Measurements from ENCODE around the gene SCN10A. TPM values are rescaled to one million over a fixed set of nuclear protein-coding genes. Genes with fewer than 3 reads are reported as not detected.

Gene SCN10A
- total and polyA plus RNA-seq, 2 of the 13 experiments (the other 11 are each of a cell fraction or from before 2014, with no cell fraction given): not detected

GRCh38 chr3:38782148-38782547, 33.9 kb downstream of the SCN10A start:
- Histone ChIP-seq H3K27me3 (ENCODE audit: control insufficient read depth in 1 of 2, insufficient read depth in 2 of 2, low read length in 2 of 2) (no peaks in the 10 kb centered on the region; a peak in 1 of 5 replicates), H3K9ac (ENCODE audit: insufficient read depth, low read depth, low read length) (no peak overlapping the region), H2AFZ (ENCODE audit: low read length) (no peak overlapping the region), H3K36me3 (replicated peaks in 1 of 2; ENCODE audit: control insufficient read depth in 1 of 2, insufficient read depth in 2 of 2, low read length in 2 of 2) (no peaks in the 10 kb centered on the region), H4K20me1 (ENCODE audit: insufficient read depth, low read length) (no peaks in the 10 kb centered on the region), H3K9me3 (ENCODE audit: low read length) (no peaks in the 10 kb centered on the region), H3K4me2 (ENCODE audit: low read depth, low read length) (no peak overlapping the region), H3K4me1 (ENCODE audit: insufficient read depth, low read length) (no peaks in the 10 kb centered on the region), H3K27ac (ENCODE audit: extremely low read length, insufficient read depth, low read length) (no peak overlapping the region), H3K4me3 (replicated peaks in 1 of 3; ENCODE audit: insufficient read depth in 1 of 3, low read depth in 2 of 3, low read length in 3 of 3) (no peak overlapping the region), H3K79me2 (ENCODE audit: insufficient read depth, low read length) (no peaks in the 10 kb centered on the region)
- DNase-seq (ENCODE audit: low spot score): peak; percentile 30
- FAIRE-seq: peak; percentile 8
- in situ Hi-C loops (cut with HindIII; ENCODE audit: extremely low pct_ligation_motif_present, low pct_unique_long_range_greater_than_20kb): no loop called here
- POLR2A ChIA-PET: no interaction called here
- BruUV-seq (replicated peaks): no TSS peak
- no peak; the same call in 2 of the 3 replicates for ATAC-seq
- no peak for TF ChIP-seq ZNF224 (CRISPR knock-in tag; IDR thresholded peaks at IDR 0.05)
- TF ChIP-seq BCL3 (CRISPR knock-in tag; IDR thresholded peaks at IDR 0.05): no peak
- no peak for TF ChIP-seq ZNF674 (CRISPR knock-in tag; IDR thresholded peaks at IDR 0.05; ENCODE audit: low read depth)
- no peak for TF ChIP-seq BRF2 (CRISPR knock-in tag; IDR thresholded peaks at IDR 0.05)
- TF ChIP-seq GFI1 (CRISPR knock-in tag; IDR thresholded peaks at IDR 0.05; ENCODE audit: borderline replicate concordance): no peak
- no peak for TF ChIP-seq IKZF1 (IDR thresholded peaks at IDR 0.05)
- TF ChIP-seq ZNF784 (CRISPR knock-in tag; IDR thresholded peaks at IDR 0.05; ENCODE audit: borderline replicate concordance): no peak
- no peak for TF ChIP-seq MTF1 (CRISPR knock-in tag; IDR thresholded peaks at IDR 0.05)
- no peak for TF ChIP-seq ZNF343 (CRISPR knock-in tag; IDR thresholded peaks at IDR 0.05)
- no peak for TF ChIP-seq TAF15 (IDR thresholded peaks at IDR 0.05; ENCODE audit: low read depth, low read length, poor library complexity, severe bottlenecking)
- TF ChIP-seq DNMT1 (CRISPR knock-in tag; IDR thresholded peaks at IDR 0.05): no peak
- TF ChIP-seq RAD21 (CRISPR knock-in tag; IDR thresholded peaks at IDR 0.05): no peak
- 1% methylated on average over 4 of the region's 4 CpGs for WGBS (ENCODE audit: low lambda C conversion rate)
- intact Hi-C loops (cut with micrococcal nuclease; ENCODE audit: unreplicated experiment): no loop called here
- CTCF ChIA-PET (ENCODE audit: low intra/inter-chr PET ratio, low total read pairs): no interaction called here

Measured in HepG2 (cell line).